Fibroblast of skin of abdomen (primary cell): ENCODE results near the gene C20orf204.

ENCODE experiments used
- DNase-seq: peaks from one replicate; pipeline ENCODE4 v3.0.0-alpha.2; 2013

Gene C20orf204

GRCh38 chr20:64027981-64028685, 7.8 kb upstream of the C20orf204 start:
- no peak for DNase-seq

- DNase-seq: no peak
Observed at GRCh38 chr20:64029293-64030117, 6.5 kb upstream of the C20orf204 start.

GRCh38 chr20:64030371-64031134, 5.4 kb upstream of the C20orf204 start:
- no peak for DNase-seq

GRCh38 chr20:64031822-64032314, 4.1 kb upstream of the C20orf204 start:
- DNase-seq: no peak

GRCh38 chr20:64032706-64033624, 3.0 kb upstream of the C20orf204 start:
- DNase-seq: no peak

- DNase-seq: no peak
Observed at GRCh38 chr20:64033981-64034493, 1.9 kb upstream of the C20orf204 start.

DNA sequence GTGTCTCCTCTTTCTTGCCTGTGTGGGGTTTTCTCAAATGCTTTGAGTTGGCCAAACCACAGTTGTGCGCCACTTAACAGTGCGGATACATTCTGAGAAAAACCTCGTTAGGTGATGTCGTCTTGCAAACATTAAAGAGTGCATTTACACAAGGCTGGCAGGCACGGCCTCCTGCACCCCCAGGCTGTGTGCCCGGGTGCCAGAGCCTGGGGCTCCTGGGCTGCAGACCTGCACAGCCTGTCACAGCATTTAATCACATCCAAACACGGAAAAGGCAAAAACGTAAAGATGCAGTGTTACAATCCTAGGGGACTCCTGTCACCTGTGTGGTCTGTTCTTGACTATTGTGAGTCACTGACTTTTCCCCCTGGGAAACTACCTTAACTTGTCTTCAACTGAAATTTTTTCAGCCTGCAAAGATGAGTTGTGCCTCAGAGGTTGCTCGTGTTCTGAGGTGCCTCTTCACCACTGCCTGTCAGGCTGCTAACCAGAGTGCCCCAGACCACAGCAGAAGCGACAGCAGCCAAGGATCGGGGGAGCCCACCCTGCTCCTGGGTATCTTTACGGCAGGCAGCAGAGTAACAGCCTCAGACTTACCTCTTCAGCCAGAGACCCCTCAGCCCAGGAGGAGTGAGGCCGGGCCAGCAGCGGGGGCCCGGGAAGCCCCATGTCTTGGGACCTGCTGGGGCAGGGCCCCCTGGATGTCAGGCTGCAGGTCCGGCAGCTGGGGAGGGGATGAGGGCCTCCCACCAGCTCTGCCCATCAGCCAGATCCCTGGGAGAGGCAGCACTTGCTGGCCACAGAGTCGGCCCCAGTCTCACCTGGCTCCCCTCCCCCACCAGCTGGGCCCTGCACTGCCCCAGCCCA, 683 bp upstream of the C20orf204 start:
- no peak for DNase-seq

GRCh38 chr20:64036346-64037198, 590 bp downstream of the C20orf204 start:
- DNase-seq: no peak

DNA sequence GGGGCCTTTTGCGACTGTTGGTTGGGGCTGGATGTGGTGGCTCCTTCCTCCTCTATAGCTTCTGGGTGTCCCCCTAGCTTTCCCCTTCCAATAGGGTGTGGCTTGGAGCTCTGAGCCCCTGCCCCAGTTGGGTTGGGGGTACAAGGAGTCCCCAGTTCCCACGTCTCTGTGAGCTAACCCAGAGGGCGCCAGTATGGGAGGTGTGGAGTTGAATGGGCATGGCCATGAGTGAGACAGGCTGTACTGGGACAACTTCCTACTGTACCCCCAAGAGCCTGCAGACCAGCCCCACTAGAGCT, 1.2 kb downstream of the C20orf204 start:
- DNase-seq: no peak

- DNase-seq: no peak
Observed at GRCh38 chr20:64037498-64038213, 1.7 kb downstream of the C20orf204 start.

DNA sequence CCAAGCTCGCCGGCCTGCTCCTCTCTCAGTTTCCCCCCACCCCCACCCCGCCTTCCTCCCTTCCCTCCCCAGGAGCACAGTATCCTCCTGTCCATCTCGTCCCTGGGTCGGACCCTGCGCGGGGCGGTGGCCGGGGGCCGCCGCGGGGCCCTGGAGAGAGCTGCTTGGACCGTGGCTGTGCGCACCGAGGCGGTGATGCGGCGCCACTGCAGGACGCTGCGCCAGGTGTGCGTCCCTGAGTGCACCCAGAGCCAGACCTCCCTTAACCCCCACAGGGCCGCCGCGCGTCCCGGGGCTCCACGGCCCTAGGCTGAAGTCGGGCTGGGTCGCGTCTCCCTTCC, 2.2 kb downstream of the C20orf204 start:
- DNase-seq: no peak

- DNase-seq: peak; percentile 46
Observed at GRCh38 chr20:64038565-64039292, 2.7 kb downstream of the C20orf204 start.

GRCh38 chr20:64039293-64040160, 3.5 kb downstream of the C20orf204 start:
- DNase-seq: no peak

GRCh38 chr20:64040231-64041039, 4.5 kb downstream of the C20orf204 start:
- DNase-seq: no peak

GRCh38 chr20:64041040-64041780, 5.2 kb downstream of the C20orf204 start:
- DNase-seq: no peak

DNA sequence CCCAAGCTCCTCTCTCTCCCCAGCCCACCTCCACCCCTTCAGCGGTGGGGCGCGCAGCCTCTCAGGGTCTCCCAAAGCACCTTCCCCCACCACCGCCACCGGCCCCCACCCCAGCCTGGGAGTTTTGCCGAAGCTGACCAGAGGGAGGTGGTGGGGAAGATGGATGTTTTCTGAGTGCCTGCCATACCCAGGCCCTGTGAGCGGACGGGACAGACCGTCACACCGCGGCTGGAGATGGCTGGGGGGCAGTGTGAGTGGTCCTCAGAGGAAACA, 5.7 kb downstream of the C20orf204 start:
- DNase-seq: no peak
